IPS-NIHi7 (cell line): ENCODE data around the gene GPR137.
A peak's percentile ranks its signal among the peaks of the same experiment; 100 is the strongest.
"Not testable (repeated sequence)": the region's sequence is repeated elsewhere in the genome, so short reads cannot be mapped to it uniquely, and the experiment has no call there.

Source experiments
- DNase-seq: peaks from one replicate; pipeline ENCODE4 v3.0.0; 2012; ENCODE audit warnings: mixed read lengths; ENCODE audit errors: extremely low spot score

GPR137 gene

GRCh38 chr11:64284962-64285884 is at the start of gene GPR137:
Gene GPR137, plus strand, starts transcription at chr11:64285848. Its CDS starts 677 bp downstream, at chr11:64286525.
- DNase-seq: peak; percentile 82

GRCh38 chr11:64237484-64237951 is 48.1 kb upstream of the GPR137 start:
- no peak for DNase-seq

GRCh38 chr11:64238076-64238475 is 47.6 kb upstream of the GPR137 start:
- DNase-seq: no peak

GRCh38 chr11:64238999-64239398 is 46.6 kb upstream of the GPR137 start:
- DNase-seq: no peak

GRCh38 chr11:64239662-64240434 is 45.8 kb upstream of the GPR137 start:
- no peak for DNase-seq

GRCh38 chr11:64240435-64241240 is 45.0 kb upstream of the GPR137 start, which contains the start of gene FKBP2:
Gene FKBP2, plus strand, starts transcription at chr11:64241095. Its CDS starts 1,293 bp downstream, at chr11:64242388.
- peak; percentile 92 for DNase-seq

- no peak for DNase-seq
These were observed 44.5 kb upstream of the GPR137 start for GRCh38 chr11:64241241-64241490.

GRCh38 chr11:64241491-64242374 is 43.9 kb upstream of the GPR137 start:
- peak; percentile 91 for DNase-seq

GRCh38 chr11:64243236-64243854 is 42.3 kb upstream of the GPR137 start:
- DNase-seq: no peak

GRCh38 chr11:64244107-64244506 is 41.5 kb upstream of the GPR137 start:
- no peak for DNase-seq

- DNase-seq: no peak
These were observed 40.7 kb upstream of the GPR137 start for GRCh38 chr11:64244966-64245365.

- DNase-seq: no peak
These were observed 40.2 kb upstream of the GPR137 start for GRCh38 chr11:64245401-64245796.

- peak; percentile 23 for DNase-seq
These were observed 39.6 kb upstream of the GPR137 start for GRCh38 chr11:64245797-64246620.

GRCh38 chr11:64246621-64246870 is 39.1 kb upstream of the GPR137 start:
- DNase-seq: not testable (repeated sequence)

GRCh38 chr11:64246871-64247728 is 38.5 kb upstream of the GPR137 start, which contains the start of gene PPP1R14B:
Gene PPP1R14B, minus strand, starts transcription at chr11:64246943. Its CDS starts 270 bp downstream, at chr11:64246673.
- DNase-seq: peak; percentile 88

GRCh38 chr11:64247729-64248531 is 37.7 kb upstream of the GPR137 start:
- peak; percentile 26 for DNase-seq

GRCh38 chr11:64248578-64248977 is 37.1 kb upstream of the GPR137 start:
- peak; percentile 39 for DNase-seq

GRCh38 chr11:64249038-64249437 is 36.6 kb upstream of the GPR137 start:
- DNase-seq: no peak
